Tibial nerve (tissue), 4 donors: ENCODE measurements around the gene SLC10A7. TPM values are rescaled to one million over a fixed set of nuclear protein-coding genes. Genes with fewer than 3 reads are reported as not detected.

Experiments
- DNase-seq, 2 donors: peaks; one replicate each; pipeline ENCODE4 v3.0.0-alpha.2; 2019; ENCODE audit warnings: low spot score in 2 of 2
- H3K27ac ChIP-seq, 4 donors: fragments of 200-600 bp; sonication (generic) in 3 of 4; one replicate each; pipeline ENCODE4 v1.5.1; 2017 to 2019; ENCODE audit warnings: mild to moderate bottlenecking in 1 of 4
- H3K27me3 ChIP-seq, 2 donors: fragments of 200-600 bp; sonication (generic) in 1 of 2; one replicate each; pipeline versions ENCODE4 v1.5.1 to v1.6.0; 2017 to 2019
- H3K36me3 ChIP-seq, 3 donors: fragments of 200-600 bp; sonication (generic); one replicate each; pipeline ENCODE4 v1.5.1; 2018 to 2019
- H3K4me1 ChIP-seq, 4 donors: fragments of 200-600 bp; sonication (generic) in 3 of 4; one replicate each; pipeline ENCODE4 v1.5.1; 2017 to 2019
- H3K4me3 ChIP-seq, 4 donors: fragments of 200-600 bp; sonication (generic) in 3 of 4; one replicate each; pipeline ENCODE4 v1.5.1; 2017 to 2019; ENCODE audit warnings: mild to moderate bottlenecking in 1 of 4, moderate library complexity in 1 of 4
- H3K9me3 ChIP-seq, 4 donors: fragments of 200-600 bp; sonication (generic) in 3 of 4; one replicate each; pipeline ENCODE4 v1.5.1; 2017 to 2019
- CTCF ChIP-seq, 5 experiments: fragments of 200-600 bp in 3 of 5; fragments of 450-650 bp in 2 of 5; sonication (generic) in 3 of 5; IDR thresholded peaks; one replicate each; pipeline ENCODE4 v1.5.1; 2016 to 2019; ENCODE audit warnings: antibody characterized with exemption in 5 of 5, mild to moderate bottlenecking in 3 of 5, moderate library complexity in 2 of 5
- EP300 ChIP-seq, 2 donors: sonication (generic); formaldehyde crosslinking; IDR thresholded peaks; one replicate each; pipeline ENCODE4 v1.6.1; 2017; ENCODE audit warnings: antibody characterized with exemption in 2 of 2, mild to moderate bottlenecking in 1 of 2
- POLR2A ChIP-seq, 2 donors: fragments of 450-650 bp; IDR thresholded peaks; one replicate each; pipeline ENCODE4 v1.6.1; 2017; ENCODE audit warnings: antibody characterized with exemption in 2 of 2, mild to moderate bottlenecking in 2 of 2, moderate library complexity in 2 of 2
- WGBS, 2 donors: methylation state at CpG; one replicate each; pipeline ENCODE4 v1.1.5; 2018; 5-methylcytosine and 5-hydroxymethylcytosine counted together
- small RNA-seq: library from RNA; depleted of rRNA; stranded (forward); fragments of <200 nt; gene quantifications from one replicate; pipeline ENCODE3, GENCODE V24; 2016
- total RNA-seq, 4 donors: library from RNA; depleted of rRNA; stranded (reverse); fragments of >200 nt; gene quantifications; one replicate each; pipeline ENCODE4 v1.1.0, GENCODE V29; 2016

SLC10A7 gene
- total RNA-seq, 4 donors from 2014 or later, result 9.8 to 13.8 (median 11.9) TPM

GRCh38 chr4:146212781-146213180 lies 309.0 kb downstream of the SLC10A7 start:
- H3K9me3 ChIP-seq, result no peaks in the 10 kb centered on the region
- no peak overlapping the region for H3K4me3 ChIP-seq
- H3K27ac ChIP-seq, result no peak overlapping the region
- TF ChIP-seq EP300 (IDR thresholded peaks at IDR 0.05), result no peak
- TF ChIP-seq CTCF (IDR thresholded peaks at IDR 0.05), result no peak
- no peak for TF ChIP-seq POLR2A (IDR thresholded peaks at IDR 0.05)
- H3K4me1 ChIP-seq, result no peaks in the 10 kb centered on the region
- no peaks in the 10 kb centered on the region for H3K36me3 ChIP-seq
- DNase-seq, result no peak
- WGBS, 2 donors, result 86 to 89% methylated on average over 9 of the region's 9 CpGs
- no peaks in the 10 kb centered on the region for H3K27me3 ChIP-seq

- Histone ChIP-seq H3K27me3 (no peaks in the 10 kb centered on the region), H3K27ac (no peak overlapping the region), H3K36me3 (no peaks in the 10 kb centered on the region), H3K9me3 (no peaks in the 10 kb centered on the region), H3K4me1 (no peaks in the 10 kb centered on the region), H3K4me3 (no peak overlapping the region)
- TF ChIP-seq POLR2A (IDR thresholded peaks at IDR 0.05) (no peak), EP300 (IDR thresholded peaks at IDR 0.05) (no peak), CTCF (IDR thresholded peaks at IDR 0.05) (no peak)
- no peak for DNase-seq
- 40 to 60% methylated on average over 7 of the region's 7 CpGs for WGBS, 2 donors
Measured at GRCh38 chr4:146211440-146211839, 310.3 kb downstream of the SLC10A7 start.

GRCh38 chr4:146210890-146211289 lies 310.9 kb downstream of the SLC10A7 start:
- TF ChIP-seq CTCF (IDR thresholded peaks at IDR 0.05), result no peak
- no peak for TF ChIP-seq POLR2A (IDR thresholded peaks at IDR 0.05)
- no peak for TF ChIP-seq EP300 (IDR thresholded peaks at IDR 0.05)

GRCh38 chr4:146207410-146207809 lies 314.3 kb downstream of the SLC10A7 start:
- Histone ChIP-seq H3K4me1 (no peaks in the 10 kb centered on the region), H3K27ac (no peak overlapping the region), H3K4me3 (no peak overlapping the region), H3K27me3 (no peaks in the 10 kb centered on the region), H3K9me3 (no peaks in the 10 kb centered on the region), H3K36me3 (peaks cover 0 to 19% (median 0%) of the 10 kb centered on the region in 3 donors)
- no peak for DNase-seq
- 73% methylated on average over 5 of the region's 5 CpGs for WGBS, 2 donors
- no peak for TF ChIP-seq CTCF (IDR thresholded peaks at IDR 0.05)
- TF ChIP-seq EP300 (IDR thresholded peaks at IDR 0.05), result no peak
- TF ChIP-seq POLR2A (IDR thresholded peaks at IDR 0.05), result no peak

More at GRCh38 chr4:146210890-146211289, 310.9 kb downstream of the SLC10A7 start:
- no peaks in the 10 kb centered on the region for H3K9me3 ChIP-seq
- DNase-seq, result no peak
- 62 to 72% methylated on average over 2 of the region's 2 CpGs for WGBS, 2 donors
- no peaks in the 10 kb centered on the region for H3K27me3 ChIP-seq
- no peaks in the 10 kb centered on the region for H3K4me1 ChIP-seq
- no peak overlapping the region for H3K27ac ChIP-seq
- H3K4me3 ChIP-seq, result no peak overlapping the region
- H3K36me3 ChIP-seq, result no peaks in the 10 kb centered on the region

Small RNA genes within 50 kb of the gene (small RNA-seq; reads per million reads assigned to genes)
- not detected for gene MIR7849

Other genes starting within 250 kb of the SLC10A7 start
- gene POU4F2, start 117.0 kb upstream of the SLC10A7 start, total RNA-seq, result not detected